Activated naive CD8-positive, alpha-beta T cell (primary cell): Measurements from ENCODE around the gene TRAF3.
"Not testable (repeated sequence)": the region's sequence is repeated elsewhere in the genome, so short reads cannot be mapped to it uniquely, and the experiment has no call there.

Experiments used
- H3K27ac Mint-ChIP-seq: one replicate; pipeline ENCODE4 v1.8.0; 2021; ENCODE audit warnings: mixed read lengths
- H3K27me3 Mint-ChIP-seq: one replicate; pipeline ENCODE4 v1.8.0; 2021; ENCODE audit warnings: mixed read lengths
- H3K36me3 Mint-ChIP-seq: one replicate; pipeline ENCODE4 v1.8.0; 2021; ENCODE audit warnings: mixed read lengths
- H3K4me1 Mint-ChIP-seq: one replicate; pipeline ENCODE4 v1.8.0; 2021; ENCODE audit warnings: low read depth, mixed read lengths
- H3K4me3 Mint-ChIP-seq: one replicate; pipeline ENCODE4 v1.8.0; 2021; ENCODE audit warnings: mild to moderate bottlenecking, mixed read lengths
- H3K9me3 Mint-ChIP-seq: one replicate; pipeline ENCODE4 v1.8.0; 2021; ENCODE audit warnings: low read depth, mixed read lengths

Gene TRAF3

GRCh38 chr14:102835959-102836358 is 58.7 kb downstream of the TRAF3 start:
- Mint-ChIP-seq H3K4me1 (peaks cover 16% of the 10 kb centered on the region), H3K27ac (no peak overlapping the region), H3K27me3 (no peaks in the 10 kb centered on the region), H3K9me3 (no peaks in the 10 kb centered on the region), H3K4me3 (no peak overlapping the region), H3K36me3 (peaks cover 18% of the 10 kb centered on the region)

- peaks cover 11% of the 10 kb centered on the region for H3K4me1 Mint-ChIP-seq
- not testable (repeated sequence) for H3K27ac Mint-ChIP-seq, H3K9me3 Mint-ChIP-seq, H3K27me3 Mint-ChIP-seq, H3K4me3 Mint-ChIP-seq
- peaks cover 19% of the 10 kb centered on the region for H3K36me3 Mint-ChIP-seq
Observed at GRCh38 chr14:102837120-102837519, 59.9 kb downstream of the TRAF3 start.

DNA sequence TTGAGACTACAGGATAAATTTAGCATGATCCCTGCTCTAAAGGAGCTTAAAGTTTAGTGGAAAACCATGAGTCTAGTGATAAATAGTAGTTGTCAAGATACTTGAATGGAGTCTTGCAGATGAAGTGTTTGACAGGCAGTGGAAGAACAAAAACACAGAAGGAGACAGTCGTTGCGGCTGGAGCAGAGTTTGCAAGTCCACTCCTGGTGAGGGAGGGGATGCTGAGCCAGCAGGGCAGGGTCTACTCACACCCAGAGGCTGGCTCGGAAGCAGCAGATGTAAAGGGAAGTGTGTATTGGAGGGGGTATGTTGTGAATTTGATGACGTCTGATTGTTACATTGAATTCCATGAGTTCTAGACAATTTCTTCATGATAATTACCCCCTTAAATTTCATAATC is 61.3 kb downstream of the TRAF3 start:
- no peak overlapping the region for H3K4me3 Mint-ChIP-seq
- H3K9me3 Mint-ChIP-seq = no peaks in the 10 kb centered on the region
- H3K4me1 Mint-ChIP-seq = peaks cover 12% of the 10 kb centered on the region
- peak overlapping the region; percentile 11 for H3K27ac Mint-ChIP-seq
- H3K27me3 Mint-ChIP-seq = no peaks in the 10 kb centered on the region
- H3K36me3 Mint-ChIP-seq = peaks cover 16% of the 10 kb centered on the region

DNA sequence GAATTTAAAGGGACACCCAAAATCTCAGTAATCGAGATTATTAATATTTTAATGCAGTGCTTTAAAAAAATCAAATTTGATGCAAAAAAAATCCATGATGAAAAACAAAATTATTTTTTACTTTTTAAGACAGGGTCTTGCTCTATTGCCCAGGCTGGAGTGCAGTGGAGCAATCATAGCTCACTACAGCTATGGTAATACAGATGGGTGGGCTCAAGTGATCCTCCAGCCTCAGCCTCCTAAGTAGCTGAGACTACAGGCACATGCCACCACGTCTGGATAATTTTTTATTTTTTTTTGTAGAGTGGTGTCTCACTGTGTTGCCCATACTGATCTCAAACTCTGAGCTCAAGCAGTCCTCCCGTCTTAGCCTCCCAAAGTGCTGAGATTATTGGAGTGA is 62.9 kb downstream of the TRAF3 start:
- Mint-ChIP-seq H3K9me3 (no peaks in the 10 kb centered on the region), H3K36me3 (peaks cover 14% of the 10 kb centered on the region), H3K4me1 (peaks cover 8% of the 10 kb centered on the region), H3K4me3 (no peak overlapping the region), H3K27me3 (no peaks in the 10 kb centered on the region), H3K27ac (no peak overlapping the region)

- Mint-ChIP-seq H3K4me1 (peaks cover 6% of the 10 kb centered on the region), H3K27me3 (no peaks in the 10 kb centered on the region), H3K9me3 (no peaks in the 10 kb centered on the region), H3K4me3 (no peak overlapping the region), H3K36me3 (peaks cover 14% of the 10 kb centered on the region), H3K27ac (peak overlapping the region; percentile 66)
Observed at GRCh38 chr14:102840771-102841528, 63.7 kb downstream of the TRAF3 start.

DNA sequence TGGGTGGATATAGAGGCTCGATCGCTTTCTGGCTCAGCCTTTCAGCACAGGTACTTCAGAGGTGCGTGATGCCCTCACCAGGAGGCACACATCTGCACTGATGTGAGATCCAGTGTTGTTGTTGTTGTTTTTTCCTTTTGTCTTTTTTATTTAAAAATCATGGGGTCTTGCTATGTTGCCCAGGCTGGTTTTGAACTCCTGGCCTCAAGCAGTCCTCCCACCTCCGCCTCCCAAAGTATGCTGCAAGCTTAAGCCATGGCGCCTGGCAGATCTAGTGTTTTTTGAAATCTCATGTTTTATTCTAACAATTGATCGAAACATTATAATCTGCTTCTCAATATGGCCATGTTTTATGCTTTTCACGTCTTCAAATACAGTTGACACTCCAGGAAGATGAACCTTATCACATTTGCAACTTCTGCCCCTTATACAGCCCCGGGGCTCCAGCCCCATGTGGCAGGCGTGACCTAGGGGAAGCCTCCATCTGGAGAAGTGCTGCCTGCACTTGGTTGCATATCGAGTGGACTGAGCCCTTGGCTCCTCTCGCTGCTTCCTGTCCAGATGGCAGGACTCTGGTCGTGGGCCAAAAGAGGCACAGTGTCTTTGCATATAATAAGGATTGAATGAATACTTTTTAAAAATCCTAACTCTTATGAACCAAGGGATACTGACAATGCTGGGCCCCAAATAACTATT is 71.7 kb downstream of the TRAF3 start:
- H3K27ac Mint-ChIP-seq = no peak overlapping the region
- no peaks in the 10 kb centered on the region for H3K27me3 Mint-ChIP-seq
- peaks cover 16% of the 10 kb centered on the region for H3K4me1 Mint-ChIP-seq
- no peaks in the 10 kb centered on the region for H3K9me3 Mint-ChIP-seq
- H3K36me3 Mint-ChIP-seq = peaks cover 3% of the 10 kb centered on the region
- H3K4me3 Mint-ChIP-seq = no peak overlapping the region

GRCh38 chr14:102849526-102850379 is 72.5 kb downstream of the TRAF3 start:
- Mint-ChIP-seq H3K4me1 (peaks cover 20% of the 10 kb centered on the region), H3K4me3 (no peak overlapping the region), H3K27me3 (no peaks in the 10 kb centered on the region), H3K27ac (peak overlapping the region; percentile 13), H3K36me3 (peaks cover 5% of the 10 kb centered on the region), H3K9me3 (no peaks in the 10 kb centered on the region)

- Mint-ChIP-seq H3K27me3 (no peaks in the 10 kb centered on the region), H3K27ac (no peak overlapping the region), H3K36me3 (peaks cover 23% of the 10 kb centered on the region), H3K4me3 (no peak overlapping the region), H3K9me3 (no peaks in the 10 kb centered on the region), H3K4me1 (peaks cover 31% of the 10 kb centered on the region)
Observed at GRCh38 chr14:102853648-102854047, 76.4 kb downstream of the TRAF3 start.

GRCh38 chr14:102854091-102854703 is 76.9 kb downstream of the TRAF3 start:
- H3K4me1 Mint-ChIP-seq = peaks cover 27% of the 10 kb centered on the region
- no peak overlapping the region for H3K27ac Mint-ChIP-seq
- no peaks in the 10 kb centered on the region for H3K9me3 Mint-ChIP-seq
- H3K36me3 Mint-ChIP-seq = peaks cover 28% of the 10 kb centered on the region
- H3K27me3 Mint-ChIP-seq = no peaks in the 10 kb centered on the region
- no peak overlapping the region for H3K4me3 Mint-ChIP-seq

DNA sequence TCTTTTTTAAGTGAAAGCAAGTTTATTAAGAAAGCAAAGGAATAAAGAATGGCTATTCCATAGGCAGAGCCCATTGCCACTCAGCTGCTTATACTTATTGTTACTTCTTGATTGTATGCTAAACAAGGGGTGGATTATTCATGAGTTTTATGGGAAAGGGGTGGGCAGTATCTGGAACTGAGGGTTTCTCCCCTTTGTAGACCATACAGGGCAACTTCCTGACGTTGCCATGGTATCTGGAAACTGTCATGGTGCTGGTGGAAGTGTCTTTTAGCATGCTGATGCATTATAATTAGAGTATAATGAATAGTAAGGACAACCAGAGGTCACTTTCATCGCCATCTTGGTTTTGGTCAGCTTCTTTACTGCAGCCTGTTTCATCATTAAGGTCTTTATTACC is 78.9 kb downstream of the TRAF3 start:
- peaks cover 20% of the 10 kb centered on the region for H3K4me1 Mint-ChIP-seq
- peaks cover 38% of the 10 kb centered on the region for H3K36me3 Mint-ChIP-seq
- H3K27ac Mint-ChIP-seq = no peak overlapping the region

GRCh38 chr14:102857444-102857843 is 80.2 kb downstream of the TRAF3 start:
- Mint-ChIP-seq H3K4me1 (peaks cover 18% of the 10 kb centered on the region), H3K27me3 (no peaks in the 10 kb centered on the region), H3K36me3 (peaks cover 47% of the 10 kb centered on the region), H3K9me3 (peaks cover 8% of the 10 kb centered on the region), H3K27ac (no peak overlapping the region), H3K4me3 (no peak overlapping the region)

More for the DNA sequence above, 78.9 kb downstream of the TRAF3 start:
- Mint-ChIP-seq H3K4me3 (no peak overlapping the region), H3K9me3 (no peaks in the 10 kb centered on the region), H3K27me3 (no peaks in the 10 kb centered on the region)

GRCh38 chr14:102859911-102860310 is 82.7 kb downstream of the TRAF3 start:
- Mint-ChIP-seq H3K36me3 (peaks cover 43% of the 10 kb centered on the region), H3K27ac (no peak overlapping the region), H3K9me3 (peaks cover 8% of the 10 kb centered on the region), H3K4me3 (no peak overlapping the region), H3K27me3 (no peaks in the 10 kb centered on the region), H3K4me1 (peaks cover 10% of the 10 kb centered on the region)

- Mint-ChIP-seq H3K36me3 (peaks cover 32% of the 10 kb centered on the region), H3K4me3 (no peak overlapping the region), H3K4me1 (no peaks in the 10 kb centered on the region), H3K27ac (no peak overlapping the region), H3K27me3 (no peaks in the 10 kb centered on the region), H3K9me3 (peaks cover 8% of the 10 kb centered on the region)
Observed at GRCh38 chr14:102862154-102862773, 85.0 kb downstream of the TRAF3 start.

GRCh38 chr14:102863381-102863780 is 86.1 kb downstream of the TRAF3 start:
- Mint-ChIP-seq H3K4me1 (no peaks in the 10 kb centered on the region), H3K27ac (no peak overlapping the region), H3K9me3 (peaks cover 8% of the 10 kb centered on the region), H3K27me3 (no peaks in the 10 kb centered on the region), H3K4me3 (no peak overlapping the region), H3K36me3 (peaks cover 27% of the 10 kb centered on the region)
